OCI-LY1 (cell line): Measurements from ENCODE around the gene TEX14.

Source experiments
- H2AFZ ChIP-seq: fragments of 200-600 bp; sonication (generic), shearing (Covaris generic); 2 replicates; pipeline ENCODE4 v1.6.0; 2014; ENCODE audit warnings: antibody characterized with exemption, mild to moderate bottlenecking, low read length
- H3F3A ChIP-seq: fragments of 200-600 bp; sonication (generic), shearing (Covaris generic); 2 replicates; pipeline ENCODE4 v1.6.0; 2014; ENCODE audit warnings: mild to moderate bottlenecking, antibody characterized with exemption, low read length, moderate library complexity; ENCODE audit not compliant: insufficient read depth
- H3K27ac ChIP-seq: fragments of 200-600 bp; sonication (generic); 2 replicates; pipeline ENCODE4 v1.5.1; 2014; ENCODE audit warnings: low read length, mixed run types, mild to moderate bottlenecking, low read depth; ENCODE audit not compliant: poor library complexity, severe bottlenecking
- H3K27me3 ChIP-seq: fragments of 200-600 bp; sonication (generic); 2 replicates; pipeline ENCODE4 v1.6.0; 2014; ENCODE audit warnings: antibody characterized with exemption, mild to moderate bottlenecking, low read length, moderate library complexity; ENCODE audit not compliant: insufficient read depth
- H3K36me3 ChIP-seq: fragments of 200-600 bp; sonication (generic); 2 replicates; pipeline ENCODE4 v1.6.1; 2014; ENCODE audit warnings: mild to moderate bottlenecking, antibody characterized with exemption, low read length, moderate library complexity, mixed read lengths; ENCODE audit not compliant: insufficient read depth
- H3K4me1 ChIP-seq: fragments of 200-600 bp; sonication (generic); 2 replicates; pipeline ENCODE4 v1.5.1; 2014; ENCODE audit warnings: mild to moderate bottlenecking, low read length, moderate library complexity; ENCODE audit not compliant: insufficient read depth, severe bottlenecking
- H3K4me2 ChIP-seq: fragments of 200-600 bp; sonication (generic), shearing (Covaris generic); 2 replicates; pipeline ENCODE4 v1.6.1; 2014; ENCODE audit warnings: low read length
- H3K4me3 ChIP-seq: fragments of 200-600 bp; sonication (generic); 2 replicates; pipeline ENCODE4 v1.5.1; 2014; ENCODE audit warnings: low read length, low read depth, mild to moderate bottlenecking, mixed read lengths; ENCODE audit not compliant: poor library complexity, severe bottlenecking
- H3K79me2 ChIP-seq: fragments of 200-600 bp; shearing (Covaris generic); 2 replicates; pipeline ENCODE4 v1.6.1; 2016; ENCODE audit warnings: mixed run types, low read length, mixed read lengths; ENCODE audit not compliant: insufficient read depth
- H3K9ac ChIP-seq: fragments of 200-600 bp; sonication (generic), shearing (Covaris generic); 2 replicates; pipeline ENCODE4 v1.6.1; 2014; ENCODE audit warnings: mild to moderate bottlenecking, low read length, mixed read lengths
- H3K9me2 ChIP-seq: fragments of 200-600 bp; sonication (generic), shearing (Covaris generic); 2 replicates; pipeline ENCODE4 v1.6.1; 2014; ENCODE audit warnings: low read depth, mild to moderate bottlenecking, low read length, mixed read lengths
- H3K9me3 ChIP-seq: fragments of 200-600 bp; shearing (Covaris generic); 2 replicates; pipeline ENCODE4 v1.6.1; 2014; ENCODE audit warnings: low read length, mixed read lengths
- H4K20me1 ChIP-seq: fragments of 200-600 bp; sonication (generic), shearing (Covaris generic); 2 replicates; pipeline ENCODE4 v1.6.0; 2016; ENCODE audit warnings: mild to moderate bottlenecking, low read length; ENCODE audit not compliant: insufficient read depth
- CTCF ChIP-seq: fragments of 200-600 bp; sonication (generic), shearing (Covaris generic); IDR thresholded peaks from 2 replicates; pipeline ENCODE4 v1.5.1; 2017; ENCODE audit warnings: mild to moderate bottlenecking, antibody characterized with exemption, low read length, moderate library complexity, mixed read lengths
- EZH2 ChIP-seq: fragments of 200-600 bp; sonication (generic), shearing (Covaris generic); IDR thresholded peaks from 2 replicates; pipeline ENCODE4 v1.8.0; 2017; ENCODE audit warnings: borderline replicate concordance, mixed run types, mild to moderate bottlenecking, antibody characterized with exemption, low read length, moderate library complexity, mixed read lengths

Gene TEX14

GRCh38 chr17:58694302-58694701 is 2.5 kb upstream of the TEX14 start:
- Histone ChIP-seq H3K27ac (no peak overlapping the region), H3K9me3 (no peaks in the 10 kb centered on the region), H3K4me3 (peak overlapping the region; percentile 80), H3K27me3 (no peaks in the 10 kb centered on the region), H2AFZ (no peak overlapping the region), H3K4me1 (peaks cover 24% of the 10 kb centered on the region), H3K9me2 (no peaks in the 10 kb centered on the region), H3F3A (no peaks in the 10 kb centered on the region), H3K9ac (peak overlapping the region; percentile 90; the same call in 1 of the 2 replicates), H3K4me2 (peak overlapping the region; percentile 89), H4K20me1 (no peaks in the 10 kb centered on the region), H3K79me2 (peaks cover 25% of the 10 kb centered on the region), H3K36me3 (peaks cover 35% of the 10 kb centered on the region)
- TF ChIP-seq EZH2, result no peak
- TF ChIP-seq CTCF, result no peak

GRCh38 chr17:58693751-58694150 is 1.9 kb upstream of the TEX14 start:
- no peaks in the 10 kb centered on the region for H3K9me3 ChIP-seq
- H3K4me1 ChIP-seq, result peaks cover 24% of the 10 kb centered on the region
- no peaks in the 10 kb centered on the region for H3F3A ChIP-seq
- H3K9me2 ChIP-seq, result no peaks in the 10 kb centered on the region
- H3K36me3 ChIP-seq, result peaks cover 29% of the 10 kb centered on the region
- peak overlapping the region; percentile 90 for H3K9ac ChIP-seq
- peak overlapping the region; percentile 80 for H3K4me3 ChIP-seq
- H3K27me3 ChIP-seq, result no peaks in the 10 kb centered on the region
- no peak overlapping the region for H2AFZ ChIP-seq
- H3K4me2 ChIP-seq, result peak overlapping the region; percentile 89
- no peaks in the 10 kb centered on the region for H4K20me1 ChIP-seq
- H3K79me2 ChIP-seq, result peaks cover 25% of the 10 kb centered on the region
- no peak overlapping the region for H3K27ac ChIP-seq
- TF ChIP-seq EZH2, result no peak
- TF ChIP-seq CTCF, result no peak

- Histone ChIP-seq H3K9ac (peak overlapping the region; percentile 90), H4K20me1 (no peaks in the 10 kb centered on the region), H3K27ac (peak overlapping the region; percentile 56), H3K4me1 (peaks cover 24% of the 10 kb centered on the region), H3K36me3 (peaks cover 29% of the 10 kb centered on the region; the same call in 1 of the 2 replicates), H3K27me3 (no peaks in the 10 kb centered on the region), H3K4me2 (peak overlapping the region; percentile 89), H3K79me2 (peaks cover 25% of the 10 kb centered on the region), H3K9me2 (no peaks in the 10 kb centered on the region), H3K9me3 (no peaks in the 10 kb centered on the region), H2AFZ (no peak overlapping the region; the same call in 1 of the 2 replicates), H3K4me3 (peak overlapping the region; percentile 80), H3F3A (no peaks in the 10 kb centered on the region)
- TF ChIP-seq CTCF, result no peak
- TF ChIP-seq EZH2, result no peak
Measured at GRCh38 chr17:58693208-58693607, 1.4 kb upstream of the TEX14 start.
